GM19438 (cell line): Measurements from ENCODE around the gene KIAA0930.
A peak's percentile ranks its signal among the peaks of the same experiment; 100 is the strongest.

Experiments
- ATAC-seq: cut with Tn5 transposase; IDR thresholded peaks from one replicate; pipeline ENCODE4 v1.9.1; 2021; ENCODE audit warnings: low read depth; ENCODE audit not compliant: unreplicated experiment

Gene KIAA0930

DNA sequence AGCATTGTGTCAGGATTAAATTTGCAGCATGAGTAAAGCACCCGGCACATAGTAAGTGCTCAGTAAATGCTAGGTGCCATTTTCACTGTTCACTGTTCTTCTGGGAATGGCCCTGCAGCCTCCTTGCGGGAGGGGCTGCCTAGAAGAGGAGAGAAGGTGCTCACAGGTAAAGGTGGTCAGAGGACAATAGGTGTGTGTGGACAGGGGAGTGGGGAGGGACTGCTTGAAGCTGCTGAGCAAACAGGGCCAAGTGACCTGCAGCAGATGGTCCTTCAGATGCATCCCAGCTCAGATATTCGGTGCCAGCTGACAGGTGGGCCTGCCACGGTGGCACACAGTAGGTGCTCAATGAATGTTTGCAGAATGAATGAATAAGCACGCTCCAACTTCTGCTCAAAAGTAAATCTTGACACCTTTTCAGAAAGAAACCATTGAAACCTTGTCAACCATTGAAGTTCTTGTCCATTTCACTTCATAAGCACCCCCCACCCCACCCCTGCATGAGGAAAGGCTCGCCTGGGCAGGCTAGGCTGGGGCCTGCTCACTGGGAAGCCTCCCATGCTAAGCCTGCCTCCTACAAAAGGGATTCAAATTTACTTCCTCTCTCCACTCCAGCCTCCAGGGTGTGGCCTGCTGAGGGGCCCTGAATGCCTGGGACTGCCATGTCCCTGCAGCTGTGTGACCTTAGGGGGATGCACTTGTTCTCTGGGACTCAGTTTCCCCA is 1.6 kb downstream of the KIAA0930 start:
- ATAC-seq, result no peak

DNA sequence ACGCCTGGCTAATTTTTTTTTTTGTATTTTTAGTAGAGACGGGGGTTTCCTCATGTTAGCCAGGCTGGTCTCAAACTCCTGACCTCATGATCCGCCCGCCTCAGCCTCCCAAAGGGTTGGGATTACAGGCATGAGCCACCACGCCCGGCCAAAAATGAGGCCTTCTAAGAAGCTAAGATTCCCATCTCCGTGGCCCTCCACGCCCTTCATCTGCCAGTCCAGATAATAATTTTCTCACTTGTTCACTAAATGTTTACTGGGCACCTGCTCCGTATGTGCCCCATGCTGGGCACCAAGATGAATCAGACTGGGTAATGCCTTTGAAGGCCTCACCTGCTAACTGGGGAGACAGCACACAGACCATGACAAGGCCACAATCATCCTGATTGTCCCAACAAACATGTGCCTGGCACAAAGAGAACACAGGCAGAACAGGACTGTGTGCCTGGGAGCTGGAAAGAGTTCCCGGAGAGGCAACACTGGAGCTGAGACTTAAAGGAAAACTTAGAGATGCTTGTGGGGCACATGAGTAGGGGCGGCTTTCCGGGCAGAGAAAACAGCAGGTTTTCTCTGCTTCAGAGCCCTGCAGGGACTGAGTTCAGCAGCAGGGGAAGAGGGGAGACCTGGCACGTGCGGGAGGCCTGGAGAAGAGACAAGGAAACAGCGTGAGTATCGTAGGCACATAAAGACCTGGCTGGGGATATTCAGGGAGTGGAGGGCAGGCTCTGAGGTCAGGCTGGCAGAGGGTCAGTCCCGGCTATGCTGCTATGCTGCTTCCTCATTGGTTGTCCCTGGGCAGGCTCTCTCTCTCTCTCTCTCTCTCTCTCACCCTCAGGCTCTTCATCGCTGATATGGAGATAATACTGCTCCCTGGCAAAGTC is 2.4 kb downstream of the KIAA0930 start:
- ATAC-seq, result no peak

DNA sequence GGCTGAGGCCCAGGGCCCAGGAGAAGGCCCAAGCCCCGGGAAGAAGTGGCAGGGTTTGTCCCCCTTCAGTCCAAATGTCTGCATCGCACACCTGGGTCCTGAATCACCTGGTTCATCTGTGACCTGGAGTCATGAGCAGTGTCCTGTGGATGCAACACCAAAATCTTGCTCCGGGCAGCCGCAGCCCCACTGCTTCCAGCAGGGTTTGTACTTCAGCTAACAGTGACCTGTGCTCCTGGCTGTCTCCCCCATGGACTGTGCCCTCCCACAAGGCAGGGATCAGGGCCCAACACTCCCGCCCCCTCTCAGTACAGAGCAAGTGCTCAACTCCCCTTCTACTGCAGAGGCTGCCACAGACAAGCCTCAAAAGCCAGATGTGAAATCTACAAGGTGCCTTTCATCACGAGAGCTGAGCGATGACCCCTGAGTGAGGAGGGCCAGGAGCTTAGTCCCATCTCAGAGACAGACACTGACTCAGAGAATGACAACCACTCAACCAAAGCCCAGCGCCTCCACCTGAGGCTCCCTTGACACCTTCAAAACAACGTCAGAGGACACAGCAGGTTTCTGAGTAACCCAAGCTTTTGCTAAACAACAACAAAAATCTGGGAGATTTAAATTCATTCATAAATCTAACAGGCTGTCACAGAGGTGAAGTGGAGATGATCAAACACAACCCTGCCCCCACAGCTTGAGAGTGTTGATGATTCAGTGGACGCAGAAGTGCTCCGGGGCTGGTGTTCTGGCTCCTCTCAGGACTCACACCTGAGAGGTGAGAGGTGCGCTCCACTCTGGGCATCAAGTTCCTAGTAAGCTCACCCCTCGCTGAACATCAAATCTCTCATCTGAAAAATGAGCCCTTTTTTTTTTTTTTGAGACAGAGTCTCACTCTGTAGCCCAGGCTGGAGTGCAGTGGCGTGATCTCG is 3.4 kb downstream of the KIAA0930 start:
- ATAC-seq, result no peak

DNA sequence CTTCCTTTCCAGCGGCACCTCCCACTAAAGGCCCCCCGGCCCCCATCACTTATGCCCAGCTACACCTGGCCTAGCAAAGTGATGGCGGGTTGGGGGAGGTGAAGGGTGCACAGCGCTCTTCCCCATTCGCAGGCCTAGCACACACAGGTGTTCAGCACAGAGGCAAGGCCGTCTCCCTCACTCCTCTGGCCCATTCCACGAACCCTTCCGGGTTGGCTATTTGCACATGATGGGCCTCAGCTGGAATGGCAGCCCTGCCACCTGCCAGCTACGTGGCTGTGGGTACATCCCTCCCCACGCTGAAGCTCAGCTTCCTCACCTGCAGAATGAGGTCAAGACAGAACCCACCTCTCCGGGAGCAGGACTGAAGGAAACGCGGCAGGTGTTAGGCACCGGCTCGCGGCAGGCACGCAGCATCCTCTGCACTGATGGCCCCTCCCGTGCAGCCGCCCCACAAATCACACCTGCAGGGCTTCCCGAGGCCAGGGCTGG is 4.8 kb downstream of the KIAA0930 start:
- no peak for ATAC-seq

DNA sequence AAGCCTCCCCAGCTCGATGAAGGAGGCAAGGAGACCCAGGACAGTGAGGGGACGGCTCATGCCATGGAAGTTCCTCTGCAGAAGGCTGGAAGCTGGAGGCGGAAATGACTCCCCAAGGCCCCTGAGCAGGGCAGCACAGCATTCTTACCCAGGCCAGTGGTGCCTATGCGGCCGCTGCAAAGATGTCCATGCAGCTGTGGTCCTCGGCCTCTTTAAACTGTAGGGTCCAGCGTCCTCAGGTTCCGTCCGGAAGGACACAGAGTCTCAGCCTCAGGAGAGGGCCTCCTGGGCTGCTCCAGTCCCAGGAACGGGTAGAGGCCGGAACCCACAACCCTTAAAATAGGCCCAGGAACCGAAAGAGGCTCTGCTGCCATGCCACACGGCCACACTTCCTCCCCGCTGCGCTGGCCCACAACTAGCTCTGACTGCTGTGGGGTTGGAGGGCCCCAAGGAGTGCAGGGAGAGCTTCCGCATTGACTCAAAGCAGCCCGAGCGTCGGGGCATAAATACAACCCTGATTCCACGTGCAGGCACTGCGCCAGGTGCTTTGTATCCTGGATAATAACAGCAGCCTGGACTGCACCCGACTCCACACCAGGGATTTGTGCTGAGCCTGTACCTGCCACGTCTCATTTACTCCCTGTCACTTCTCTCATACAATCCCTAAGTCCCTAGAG is 5.5 kb downstream of the KIAA0930 start:
- ATAC-seq, result peak; percentile 73

DNA sequence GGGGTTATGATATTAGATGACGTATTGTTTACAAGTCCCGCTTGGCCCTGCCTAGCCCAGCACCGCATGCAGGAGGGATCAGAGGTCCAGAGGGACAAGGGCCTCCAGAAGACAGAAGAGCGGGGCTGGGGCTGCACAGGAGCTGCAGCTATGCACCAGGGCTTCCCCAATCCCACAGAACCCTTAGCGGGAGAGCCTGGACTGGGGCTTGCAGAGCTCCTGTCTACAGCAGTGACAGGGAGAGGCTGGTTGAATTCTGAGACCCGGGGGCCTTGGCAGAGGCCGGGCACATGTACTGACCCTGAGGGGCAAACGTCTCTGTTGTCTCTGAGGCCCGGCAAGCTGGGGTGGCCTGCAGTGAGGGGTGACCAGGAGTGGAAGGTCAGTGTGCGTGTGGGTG is 6.9 kb downstream of the KIAA0930 start:
- no peak for ATAC-seq

DNA sequence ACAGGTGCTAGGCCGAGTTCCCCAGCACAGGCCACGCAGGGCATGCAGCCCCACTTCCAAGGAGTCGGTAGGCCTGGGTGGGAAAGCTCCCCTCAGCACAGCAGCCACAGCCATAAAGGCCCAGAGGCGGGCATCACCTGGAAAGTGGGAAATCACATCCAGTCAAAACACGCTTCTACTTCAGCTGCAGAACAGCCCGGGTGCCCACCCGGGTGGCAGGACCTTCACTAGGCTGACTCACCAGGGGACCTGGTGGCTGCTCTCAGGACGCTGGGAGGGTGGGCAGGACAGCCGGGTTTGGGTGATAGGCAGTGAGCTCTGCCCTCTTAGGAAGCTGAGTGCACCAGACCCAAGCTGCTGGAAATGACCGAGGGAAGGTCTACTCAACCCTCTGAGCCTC is 7.3 kb downstream of the KIAA0930 start:
- no peak for ATAC-seq

DNA sequence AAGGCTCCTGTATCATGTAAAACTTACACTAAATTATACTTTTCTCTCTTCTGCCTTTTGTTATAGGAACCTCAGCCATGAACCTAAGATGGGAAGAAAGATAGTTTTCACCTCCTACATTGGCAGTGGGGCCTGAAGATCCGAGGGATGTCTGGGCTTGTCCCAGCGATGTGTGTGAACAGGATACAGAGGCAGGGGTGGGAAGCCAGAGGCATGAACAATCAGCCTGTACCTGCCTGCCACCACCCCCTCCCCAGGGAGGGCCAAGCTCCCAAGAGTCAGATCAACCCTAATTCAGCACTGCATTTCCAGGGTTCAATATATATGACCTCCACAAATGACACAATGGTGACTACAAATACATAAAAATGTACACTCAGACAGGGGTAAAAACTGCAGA is 9.4 kb downstream of the KIAA0930 start:
- ATAC-seq, result no peak

DNA sequence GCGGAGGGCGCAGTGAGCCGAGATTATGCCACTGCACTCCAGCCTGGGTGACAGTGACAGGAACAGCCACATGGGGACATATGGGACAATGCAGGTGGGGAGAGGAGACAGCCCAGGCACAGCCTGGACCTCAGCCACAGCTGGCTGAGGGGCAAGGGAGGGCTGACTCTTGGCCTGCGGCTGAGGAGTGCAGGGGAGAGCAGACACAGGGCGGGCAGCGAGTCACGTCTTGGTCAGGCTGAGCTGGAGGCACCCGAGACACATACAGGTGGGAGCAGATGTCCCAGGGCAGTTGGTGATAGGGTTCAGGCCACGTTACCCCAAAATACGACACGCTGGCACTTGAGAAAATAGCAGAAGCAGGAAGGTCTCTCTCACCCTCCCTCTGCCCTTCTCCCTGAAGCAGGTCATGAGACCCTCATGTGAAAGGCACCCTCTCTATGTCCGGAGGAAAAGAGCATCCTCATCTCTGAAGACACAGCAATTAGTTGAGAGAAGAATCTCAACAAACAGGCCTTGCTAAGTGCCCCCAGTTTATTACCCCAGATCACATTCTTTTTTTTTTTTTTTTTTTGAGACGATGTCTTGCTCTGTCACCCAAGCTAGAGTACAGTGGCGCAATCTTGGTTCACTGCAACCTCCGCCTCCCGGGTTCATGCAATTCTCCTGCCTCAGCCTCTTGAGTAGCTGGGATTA is 10.5 kb downstream of the KIAA0930 start:
- no peak for ATAC-seq

DNA sequence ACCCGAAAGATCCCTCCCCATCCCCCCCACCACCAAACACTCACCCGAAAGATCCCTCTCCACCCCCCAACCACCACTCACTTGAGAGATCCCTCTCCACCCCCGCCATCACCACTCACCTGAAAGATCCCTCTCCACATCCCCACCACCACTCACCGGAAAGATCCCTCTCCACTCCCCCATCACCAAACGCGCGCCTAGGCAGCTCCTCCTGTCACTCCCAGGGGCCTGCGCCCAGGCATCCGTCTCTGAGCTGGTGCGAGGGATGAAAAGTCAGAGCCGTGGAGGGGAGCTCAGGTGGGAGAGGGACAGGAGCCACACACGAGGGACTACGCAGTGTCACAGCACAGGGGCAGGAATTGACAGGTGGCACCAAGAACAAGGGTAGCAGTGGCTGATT is 11.5 kb downstream of the KIAA0930 start:
- no peak for ATAC-seq

DNA sequence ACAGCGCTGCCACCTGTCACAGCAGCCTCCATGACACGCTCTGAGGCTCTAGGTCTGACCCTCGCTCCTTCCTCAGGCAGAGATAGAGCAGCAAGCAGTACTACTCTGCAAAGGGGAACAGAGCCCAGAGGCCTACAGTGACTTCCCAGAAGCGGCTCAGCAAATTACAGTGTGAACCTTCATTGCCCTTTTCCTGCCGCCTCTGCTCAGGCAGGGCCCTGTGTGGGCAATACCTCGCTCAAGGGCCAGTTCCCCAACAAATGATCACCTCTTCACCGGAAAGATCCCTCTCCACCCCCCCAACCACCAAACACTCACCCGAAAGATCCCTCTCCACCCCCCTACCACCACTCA is 12.3 kb downstream of the KIAA0930 start:
- no peak for ATAC-seq

DNA sequence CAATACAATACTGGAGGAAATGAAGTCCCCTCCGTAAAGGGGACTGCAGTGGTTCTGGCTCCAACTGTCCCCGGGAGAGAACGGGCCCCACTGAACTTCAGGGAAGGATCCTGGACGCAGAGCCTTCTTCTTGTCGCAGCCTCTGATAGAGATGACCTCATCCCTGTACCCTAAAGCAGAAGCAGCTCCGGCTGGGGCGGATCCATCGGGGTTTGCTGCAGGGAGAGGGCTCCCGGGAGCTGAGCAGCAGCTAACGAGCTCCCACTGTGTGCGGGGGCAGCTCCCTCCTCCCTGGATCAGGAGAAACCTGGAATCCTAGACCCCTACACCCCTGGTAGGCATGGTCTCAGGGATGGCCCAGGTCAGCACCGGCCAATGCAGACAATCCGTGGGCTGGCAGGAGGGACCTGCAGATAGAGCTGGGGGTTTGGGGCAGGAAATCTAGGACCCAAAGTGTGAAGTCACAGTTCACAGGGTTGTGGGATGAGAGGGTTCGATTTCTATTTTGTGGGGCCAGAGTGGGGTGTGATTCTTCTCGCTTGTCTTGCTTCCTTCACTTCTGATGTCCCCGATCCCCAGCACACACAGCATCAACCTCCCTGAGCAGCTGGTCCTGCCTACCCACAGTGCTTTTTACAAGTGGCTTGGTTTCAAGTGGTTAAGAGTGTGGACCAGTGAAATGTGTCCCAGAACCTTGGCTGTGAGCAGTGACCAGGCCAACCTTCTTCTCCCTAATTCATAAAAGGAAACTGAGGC is 12.9 kb downstream of the KIAA0930 start:
- ATAC-seq, result no peak

DNA sequence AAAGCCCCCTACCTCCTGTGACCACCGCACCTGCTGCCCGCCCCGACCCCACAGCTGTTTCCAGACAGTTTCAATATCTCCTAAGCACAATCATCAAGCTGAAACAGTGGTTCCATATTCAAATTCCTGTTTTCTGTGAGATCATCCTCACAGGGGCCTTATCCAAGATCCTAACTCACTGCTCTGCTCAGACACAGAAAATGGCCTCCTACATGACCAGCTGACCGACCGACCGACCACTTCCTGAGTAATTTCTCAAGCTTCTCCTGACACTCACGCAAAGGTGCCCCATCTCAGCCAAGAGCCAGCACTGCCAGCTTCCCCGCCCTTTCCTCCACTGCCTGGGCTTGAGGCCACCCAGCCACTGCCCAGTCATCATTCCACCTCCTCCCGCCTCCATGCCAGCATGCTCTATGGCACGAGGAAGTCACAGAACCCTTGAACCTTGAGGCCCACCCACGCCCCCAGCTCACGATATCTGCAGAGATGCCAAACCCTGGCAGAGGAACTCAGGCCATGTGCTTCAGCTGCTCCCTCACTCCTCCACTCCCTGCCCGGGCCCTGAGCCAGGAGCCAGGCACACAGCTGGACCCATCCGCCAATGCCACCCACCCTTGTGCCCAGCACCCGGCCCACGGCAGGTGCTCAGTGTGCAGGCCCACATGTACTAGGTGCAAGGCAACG is 14.0 kb downstream of the KIAA0930 start:
- no peak for ATAC-seq

DNA sequence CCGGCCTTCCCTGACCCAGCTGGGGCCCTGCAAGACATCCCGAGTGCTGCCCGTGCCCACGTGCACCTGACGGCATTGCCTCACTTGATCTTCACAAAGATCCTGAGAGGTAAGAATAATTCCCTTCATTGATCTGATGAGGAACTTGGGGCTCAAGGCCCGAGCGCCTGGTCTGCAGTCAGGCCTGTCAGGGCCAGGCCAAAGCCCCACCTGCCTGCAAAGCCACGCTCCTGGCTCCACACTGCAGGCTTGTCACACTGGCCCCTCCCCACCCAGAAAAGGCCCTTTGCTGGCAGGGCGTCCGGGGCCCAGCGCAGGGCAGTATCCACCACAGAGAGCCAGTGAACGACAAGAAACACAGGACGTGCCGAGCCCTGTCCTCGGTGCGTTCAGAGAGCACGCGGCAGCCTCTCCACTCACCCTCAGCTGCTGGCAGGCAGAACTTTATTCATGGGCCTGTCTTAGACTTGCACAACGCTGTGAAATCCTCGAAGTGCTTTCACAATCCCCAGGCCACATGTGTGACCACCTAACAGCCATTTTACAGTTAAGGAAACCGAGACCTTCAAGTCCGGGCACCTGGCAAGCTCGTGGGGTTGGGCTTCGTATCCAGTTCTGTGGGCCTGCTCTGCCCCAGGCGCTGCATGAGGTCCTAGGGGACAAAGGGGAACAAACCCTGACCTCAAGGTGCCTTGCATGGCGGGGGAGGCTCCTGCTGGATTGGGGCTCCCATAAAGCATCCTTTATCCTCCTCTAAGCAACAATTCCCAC is 14.8 kb downstream of the KIAA0930 start:
- ATAC-seq, result no peak

DNA sequence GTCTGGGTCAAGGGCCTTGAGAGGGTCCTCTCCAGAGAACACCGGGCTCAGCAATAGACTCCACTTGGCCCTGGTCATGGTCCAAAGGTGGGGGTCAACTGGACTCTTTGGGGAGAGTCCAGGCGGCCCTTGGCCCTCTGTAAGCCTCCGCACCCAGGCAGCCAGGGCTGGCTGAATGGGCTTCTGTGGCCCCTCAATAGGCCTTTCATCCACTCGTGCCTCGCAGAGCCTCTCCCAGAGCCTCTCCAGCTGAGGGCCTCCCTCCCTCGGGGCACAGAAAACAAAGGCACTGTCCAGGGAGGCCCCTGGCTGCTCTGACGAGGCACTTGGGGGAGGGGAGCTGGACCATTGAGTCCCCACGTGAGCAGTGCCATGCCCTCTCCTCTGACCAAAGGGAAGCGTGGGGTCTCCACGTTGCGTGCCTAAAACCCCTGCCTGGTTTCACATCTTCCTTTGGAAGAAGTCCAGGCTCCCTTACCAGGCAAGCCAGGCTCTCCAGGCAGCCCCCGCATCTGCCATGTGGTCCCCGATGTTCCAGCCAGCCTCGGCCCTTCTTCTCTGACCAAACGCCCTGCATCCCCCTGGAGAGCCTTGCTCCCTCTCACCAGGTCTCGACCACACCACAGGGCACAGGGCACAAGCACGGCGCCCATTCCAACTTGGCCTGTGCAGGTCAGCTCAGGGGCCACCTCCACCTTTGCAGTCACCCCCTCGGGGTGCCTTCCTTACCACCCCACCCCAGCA is 15.5 kb downstream of the KIAA0930 start:
- ATAC-seq, result no peak

DNA sequence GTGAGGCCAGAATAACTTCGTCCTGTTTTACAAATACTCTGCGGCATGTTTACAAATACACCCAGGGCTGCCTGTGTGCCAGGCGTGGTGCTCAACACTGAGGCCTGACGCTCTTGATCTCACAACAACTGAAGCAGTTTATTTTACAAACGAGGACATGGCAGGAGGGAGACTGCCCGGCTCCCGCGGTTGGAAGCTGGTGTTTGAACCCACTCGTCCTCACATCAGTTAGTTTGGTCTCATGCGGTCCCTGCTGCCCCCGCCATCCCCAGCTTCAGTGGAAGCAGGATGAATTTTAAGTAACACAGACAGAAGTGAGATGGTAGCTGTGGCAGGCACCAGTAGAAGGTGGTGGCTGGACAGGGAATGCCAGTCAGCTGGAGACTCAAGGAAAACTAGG is 16.4 kb downstream of the KIAA0930 start:
- ATAC-seq, result no peak
